CD14-positive monocyte (primary cell): ENCODE results near the gene ACTR3. TPM values are rescaled to one million over a fixed set of nuclear protein-coding genes. Genes with fewer than 3 reads are reported as not detected.

Experiments
- DNase-seq, 3 donors: peaks; one replicate each; pipeline ENCODE4 v3.0.0-alpha.2; 2011 to 2022
- H2AFZ ChIP-seq: 2 replicates; pipeline ENCODE4 v1.6.0; 2012; ENCODE audit warnings: mild to moderate bottlenecking, low read depth, low read length, inconsistent platforms; ENCODE audit not compliant: insufficient read depth, poor library complexity, severe bottlenecking
- H3K27ac ChIP-seq, 2 donors: 1 replicate in 1 of 2; 2 replicates in 1 of 2; pipeline ENCODE4 v1.5.1; 2012 to 2013; ENCODE audit warnings: low read length in 2 of 2, control low read depth in 1 of 2, inconsistent platforms in 1 of 2, low read depth in 1 of 2, mild to moderate bottlenecking in 1 of 2
- H3K27me3 ChIP-seq, 2 donors: one replicate each; pipeline versions ENCODE4 v1.6.0 to v1.6.1; 2011 to 2013; ENCODE audit warnings: low read length in 2 of 2; ENCODE audit not compliant: control insufficient read depth in 2 of 2, insufficient read depth in 2 of 2
- H3K36me3 ChIP-seq, 2 donors: replicated peaks in 1 of 2; 1 replicate in 1 of 2; 2 replicates in 1 of 2; pipeline versions ENCODE4 v1.5.1 to v1.6.1; 2012 to 2013; ENCODE audit warnings: low read length in 2 of 2, control low read depth in 1 of 2, inconsistent platforms in 1 of 2, mild to moderate bottlenecking in 1 of 2; ENCODE audit not compliant: insufficient read depth in 2 of 2, control insufficient read depth in 1 of 2
- H3K4me1 ChIP-seq, 2 donors: 1 replicate in 1 of 2; 2 replicates in 1 of 2; pipeline versions ENCODE4 v1.5.1 to v1.6.1; 2012 to 2013; ENCODE audit warnings: low read length in 2 of 2, control low read depth in 1 of 2, inconsistent platforms in 1 of 2, mild to moderate bottlenecking in 1 of 2, moderate library complexity in 1 of 2; ENCODE audit not compliant: insufficient read depth in 2 of 2, control insufficient read depth in 1 of 2
- H3K4me2 ChIP-seq: replicated peaks from 2 replicates; pipeline ENCODE3; 2012; ENCODE audit warnings: low read length, moderate library complexity, mild to moderate bottlenecking; ENCODE audit not compliant: poor library complexity, severe bottlenecking; ENCODE audit errors: extremely low read depth
- H3K4me3 ChIP-seq, 3 experiments: fragments of 200-600 bp in 1 of 3; sonication (generic) in 1 of 3; replicated peaks in 1 of 3; 1 replicate in 2 of 3; 2 replicates in 1 of 3; pipeline ENCODE4 v1.5.1; 2011 to 2013; ENCODE audit warnings: low read length in 3 of 3, mild to moderate bottlenecking in 3 of 3, control low read depth in 2 of 3, low read depth in 2 of 3, inconsistent platforms in 1 of 3, moderate library complexity in 1 of 3
- H3K79me2 ChIP-seq: 2 replicates; pipeline ENCODE4 v1.6.0; 2012; ENCODE audit warnings: mild to moderate bottlenecking, control low read depth, inconsistent platforms, low read length, moderate library complexity; ENCODE audit not compliant: insufficient read depth
- H3K9ac ChIP-seq: 2 replicates; pipeline ENCODE4 v1.6.0; 2017; ENCODE audit warnings: low read length, mild to moderate bottlenecking; ENCODE audit not compliant: insufficient read depth, poor library complexity, severe bottlenecking
- H3K9me3 ChIP-seq, 2 donors: replicated peaks in 1 of 2; 1 replicate in 1 of 2; 2 replicates in 1 of 2; pipeline versions ENCODE4 v1.5.1 to v1.6.1; 2012 to 2013; ENCODE audit warnings: low read length in 2 of 2, control low read depth in 1 of 2; ENCODE audit not compliant: control insufficient read depth in 1 of 2, insufficient read depth in 1 of 2
- H4K20me1 ChIP-seq: 2 replicates; pipeline ENCODE4 v1.6.0; 2012; ENCODE audit warnings: mild to moderate bottlenecking, low read length, control low read depth, moderate library complexity; ENCODE audit not compliant: insufficient read depth
- H3K27ac Mint-ChIP-seq, 7 donors: one replicate each; pipeline ENCODE4 v1.8.0; 2020; ENCODE audit warnings: mild to moderate bottlenecking in 7 of 7, mixed read lengths in 7 of 7, moderate library complexity in 6 of 7, inconsistent platforms in 2 of 7
- H3K27me3 Mint-ChIP-seq, 3 donors: one replicate each; pipeline ENCODE4 v1.8.0; 2021 to 2022; ENCODE audit warnings: low read depth in 3 of 3, mild to moderate bottlenecking in 3 of 3, mixed read lengths in 3 of 3, moderate library complexity in 3 of 3, inconsistent platforms in 1 of 3
- H3K36me3 Mint-ChIP-seq, 2 donors: one replicate each; pipeline ENCODE4 v1.8.0; 2020; ENCODE audit warnings: mixed read lengths in 2 of 2, inconsistent platforms in 1 of 2, mild to moderate bottlenecking in 1 of 2
- H3K4me1 Mint-ChIP-seq: one replicate; pipeline ENCODE4 v1.8.0; 2020; ENCODE audit warnings: mild to moderate bottlenecking, mixed read lengths
- H3K4me3 Mint-ChIP-seq, 2 donors: one replicate each; pipeline ENCODE4 v1.8.0; 2020; ENCODE audit warnings: mild to moderate bottlenecking in 2 of 2, mixed read lengths in 2 of 2, moderate library complexity in 1 of 2
- H3K9me3 Mint-ChIP-seq, 7 donors: one replicate each; pipeline ENCODE4 v1.8.0; 2020 to 2022; ENCODE audit warnings: mixed read lengths in 7 of 7, mild to moderate bottlenecking in 6 of 7, moderate library complexity in 6 of 7, inconsistent platforms in 2 of 7
- WGBS: methylation state at CpG from one replicate; pipeline ENCODE4 v1.1.5; 2013; ENCODE audit warnings: missing lambda C conversion rate; ENCODE audit not compliant: insufficient coverage; 5-methylcytosine and 5-hydroxymethylcytosine counted together
- intact Hi-C, 2 donors: fragments of 100-400 bp; cut with micrococcal nuclease; formaldehyde crosslinking; loops; one replicate each; pipeline versions ENCODE4 v1.15.0 to v1.15.1; 2023
- polyA plus RNA-seq, 3 donors: library from polyadenylated mRNA; depleted of rRNA in 1 of 3; unstranded in 2 of 3; stranded (reverse) in 1 of 3; fragments of 300-500 nt in 2 of 3; fragments of >200 nt in 1 of 3; fragmentation: Illumina TruSeq in 2 of 3; gene quantifications; 1 replicate in 2 of 3; 2 replicates in 1 of 3; pipeline ENCODE4 v1.2.3, GENCODE V29; 2012 to 2021
- TF ChIP-seq, protein P1 (sequence below): fragments of 200-600 bp; IDR thresholded peaks from one replicate; pipeline ENCODE4 v1.8.0; 2022; ENCODE audit warnings: antibody characterized with exemption, mild to moderate bottlenecking

The ACTR3 gene
- polyA plus RNA-seq, 3 donors: 103 to 557 (median 464) TPM

GRCh38 chr2:113876503-113877387, 13.1 kb upstream of the ACTR3 start:
- intact Hi-C loops: no loop called here
- H3K9me3 Mint-ChIP-seq: peaks cover 0 to 1% (median 0%) of the 10 kb centered on the region in 7 donors
- Histone ChIP-seq H3K4me2 (no peak overlapping the region), H4K20me1 (no peaks in the 10 kb centered on the region), H3K9me3 (no peaks in the 10 kb centered on the region), H3K27me3 (no peaks in the 10 kb centered on the region), H3K4me3 (no peak overlapping the region), H3K79me2 (peaks cover 3% of the 10 kb centered on the region), H3K9ac (no peak overlapping the region), H3K4me1 (peaks cover 26 to 37% of the 10 kb centered on the region in 2 donors), H2AFZ (no peak overlapping the region), H3K27ac (peak overlapping the region in 1 of 2 donors; percentile 83), H3K36me3 (no peaks in the 10 kb centered on the region)
- 83% methylated on average over 12 of the region's 19 CpGs for WGBS
- peaks cover 4 to 5% of the 10 kb centered on the region in 2 donors for H3K36me3 Mint-ChIP-seq
- peak overlapping the region in 5 of 7 donors; percentile 79 to 94 (median 81) for H3K27ac Mint-ChIP-seq
- H3K4me1 Mint-ChIP-seq: peaks cover 41% of the 10 kb centered on the region
- no peak for DNase-seq
- H3K4me3 Mint-ChIP-seq: peak overlapping the region in 1 of 2 donors; percentile 13
- peaks cover 0 to 4% (median 0%) of the 10 kb centered on the region in 3 donors for H3K27me3 Mint-ChIP-seq
- TF ChIP-seq, protein P1, sequence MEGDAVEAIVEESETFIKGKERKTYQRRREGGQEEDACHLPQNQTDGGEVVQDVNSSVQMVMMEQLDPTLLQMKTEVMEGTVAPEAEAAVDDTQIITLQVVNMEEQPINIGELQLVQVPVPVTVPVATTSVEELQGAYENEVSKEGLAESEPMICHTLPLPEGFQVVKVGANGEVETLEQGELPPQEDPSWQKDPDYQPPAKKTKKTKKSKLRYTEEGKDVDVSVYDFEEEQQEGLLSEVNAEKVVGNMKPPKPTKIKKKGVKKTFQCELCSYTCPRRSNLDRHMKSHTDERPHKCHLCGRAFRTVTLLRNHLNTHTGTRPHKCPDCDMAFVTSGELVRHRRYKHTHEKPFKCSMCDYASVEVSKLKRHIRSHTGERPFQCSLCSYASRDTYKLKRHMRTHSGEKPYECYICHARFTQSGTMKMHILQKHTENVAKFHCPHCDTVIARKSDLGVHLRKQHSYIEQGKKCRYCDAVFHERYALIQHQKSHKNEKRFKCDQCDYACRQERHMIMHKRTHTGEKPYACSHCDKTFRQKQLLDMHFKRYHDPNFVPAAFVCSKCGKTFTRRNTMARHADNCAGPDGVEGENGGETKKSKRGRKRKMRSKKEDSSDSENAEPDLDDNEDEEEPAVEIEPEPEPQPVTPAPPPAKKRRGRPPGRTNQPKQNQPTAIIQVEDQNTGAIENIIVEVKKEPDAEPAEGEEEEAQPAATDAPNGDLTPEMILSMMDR: no peak

DNA sequence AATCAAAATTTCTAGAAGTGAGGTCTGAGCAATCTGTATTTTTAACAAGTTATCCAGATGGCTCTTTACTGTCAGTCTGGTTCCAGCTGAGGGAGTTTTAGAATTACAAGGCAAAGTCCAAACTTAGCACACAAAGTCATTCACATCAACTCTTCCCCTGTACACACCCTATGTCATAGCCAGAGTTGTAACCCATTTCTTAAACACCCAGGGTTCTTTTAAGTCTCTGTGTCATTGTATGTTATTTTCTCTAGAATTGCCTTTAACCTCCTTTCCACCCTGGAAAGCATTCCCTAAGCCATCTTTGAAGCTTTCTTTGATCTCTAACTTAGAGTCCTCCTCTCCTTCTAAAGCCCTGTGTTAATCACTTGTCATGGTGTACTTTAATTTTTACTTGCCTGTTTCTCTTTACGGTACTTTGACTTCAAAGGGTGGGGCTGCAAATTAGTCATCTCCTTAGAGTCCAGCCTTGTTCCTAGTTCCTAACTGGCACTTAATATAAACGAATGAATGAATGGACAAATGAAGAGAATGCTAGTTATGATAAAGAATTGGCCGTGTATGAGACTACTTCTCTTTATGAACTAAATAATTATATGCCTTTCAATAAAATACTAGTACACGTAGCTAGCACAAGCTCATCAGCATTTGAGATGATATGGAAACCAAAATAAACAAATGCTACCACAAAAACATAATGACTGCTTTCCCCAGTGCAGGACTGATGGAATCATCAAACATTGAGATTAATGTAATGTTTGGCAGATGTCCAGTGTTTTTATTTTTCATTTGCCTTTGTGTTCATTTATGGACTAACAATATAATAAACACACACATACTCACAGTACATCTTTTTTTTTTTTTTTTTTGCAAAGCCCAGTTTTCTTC, 11.9 kb upstream of the ACTR3 start:
- no peak overlapping the region for H3K9ac ChIP-seq
- intact Hi-C loops: no loop called here
- peak overlapping the region in 1 of 3 experiments; percentile 30 for H3K4me3 ChIP-seq
- peaks cover 7 to 10% of the 10 kb centered on the region in 2 donors for H3K36me3 Mint-ChIP-seq
- TF ChIP-seq, protein P1: no peak
- peaks cover 41% of the 10 kb centered on the region for H3K4me1 Mint-ChIP-seq
- H3K4me2 ChIP-seq: peak overlapping the region; percentile 44
- H2AFZ ChIP-seq: peak overlapping the region; percentile 35
- no peaks in the 10 kb centered on the region for H3K27me3 ChIP-seq
- peaks cover 0 to under 1% (median 0%) of the 10 kb centered on the region in 7 donors for H3K9me3 Mint-ChIP-seq
- H3K9me3 ChIP-seq: no peaks in the 10 kb centered on the region
- peak; percentile 61 to 73 (median 62) for DNase-seq
- no peaks in the 10 kb centered on the region for H4K20me1 ChIP-seq
- peaks cover 0 to 4% of the 10 kb centered on the region in 2 donors for H3K36me3 ChIP-seq
- peak overlapping the region; percentile 3 to 83 for H3K27ac ChIP-seq
- peak overlapping the region; percentile 75 to 94 (median 81) for H3K27ac Mint-ChIP-seq
- H3K79me2 ChIP-seq: peaks cover 3% of the 10 kb centered on the region
- H3K27me3 Mint-ChIP-seq: peaks cover 0 to 4% (median 0%) of the 10 kb centered on the region in 3 donors
- no CpG with 5 or more reads among the region's 4 CpGs for WGBS
- H3K4me1 ChIP-seq: peaks cover 26 to 37% of the 10 kb centered on the region in 2 donors
- H3K4me3 Mint-ChIP-seq: peak overlapping the region in 1 of 2 donors; percentile 62
